NOMO-1 treated with dmso at 0.1 percent for 144 hours (cell line): ENCODE results near the gene THSD4.

Experiments used
- DNase-seq: peaks from one replicate; lab custom pipeline; 2025; ENCODE audit not compliant: unreplicated experiment; lab: John Stamatoyannopoulos, UW

THSD4 gene

DNA sequence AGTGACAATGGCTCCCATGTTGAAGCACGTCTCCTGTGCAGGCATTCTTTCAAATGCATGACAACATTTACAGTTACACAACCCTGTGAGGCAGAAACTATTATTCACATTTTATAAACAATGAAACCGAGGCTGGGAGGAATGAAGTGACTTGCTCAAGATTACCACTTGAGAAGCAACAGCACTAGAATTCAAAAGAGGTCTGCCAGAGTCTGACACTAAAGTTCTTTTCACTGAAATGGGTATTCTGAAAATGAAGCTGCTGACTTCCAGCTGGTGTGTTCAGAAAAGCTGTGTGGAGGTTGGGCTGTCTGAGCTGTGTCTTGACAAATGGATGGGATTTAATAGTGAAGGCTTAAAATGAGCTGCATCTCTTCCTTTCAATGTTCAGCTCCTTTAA is 104.4 kb downstream of the THSD4 start:
- DNase-seq = no peak

DNA sequence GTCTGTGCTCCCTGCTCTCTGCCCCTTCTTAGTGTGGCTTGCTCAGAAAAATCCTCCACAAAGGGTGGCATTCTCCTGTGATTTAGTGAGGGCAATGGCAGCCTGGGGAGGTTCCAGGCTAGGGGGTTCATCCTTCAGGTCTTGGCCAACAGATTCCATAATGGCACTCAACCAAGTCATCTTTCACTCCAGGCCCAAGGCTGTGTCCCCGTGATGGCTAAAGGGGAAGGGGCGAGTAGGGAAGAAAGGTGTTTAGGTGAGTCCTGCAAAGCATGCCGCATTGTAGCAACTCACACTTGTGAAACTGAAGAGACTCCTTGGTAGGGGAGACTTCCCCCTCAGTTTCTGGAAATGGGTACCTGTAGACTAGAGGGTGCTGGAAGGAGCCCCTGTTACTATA is 105.6 kb downstream of the THSD4 start:
- DNase-seq = no peak

DNA sequence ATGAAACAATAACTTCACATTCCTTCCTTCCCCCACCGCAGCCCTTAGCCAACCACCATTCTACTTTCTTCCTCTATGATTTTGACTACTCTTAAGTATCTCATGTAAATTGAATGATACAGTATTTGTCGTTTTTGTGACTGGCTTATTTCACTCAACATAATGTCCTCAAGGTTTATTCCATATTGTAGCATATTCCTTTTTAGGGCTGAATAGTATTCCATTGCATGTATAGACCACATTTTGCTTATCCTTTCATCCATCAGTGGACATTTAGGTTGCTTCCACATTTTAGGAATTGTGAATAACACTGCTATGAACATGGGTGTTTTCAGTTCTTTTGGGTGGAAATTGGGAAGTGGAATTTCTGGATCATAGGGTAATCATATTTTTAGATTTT is 106.1 kb downstream of the THSD4 start:
- no peak for DNase-seq

DNA sequence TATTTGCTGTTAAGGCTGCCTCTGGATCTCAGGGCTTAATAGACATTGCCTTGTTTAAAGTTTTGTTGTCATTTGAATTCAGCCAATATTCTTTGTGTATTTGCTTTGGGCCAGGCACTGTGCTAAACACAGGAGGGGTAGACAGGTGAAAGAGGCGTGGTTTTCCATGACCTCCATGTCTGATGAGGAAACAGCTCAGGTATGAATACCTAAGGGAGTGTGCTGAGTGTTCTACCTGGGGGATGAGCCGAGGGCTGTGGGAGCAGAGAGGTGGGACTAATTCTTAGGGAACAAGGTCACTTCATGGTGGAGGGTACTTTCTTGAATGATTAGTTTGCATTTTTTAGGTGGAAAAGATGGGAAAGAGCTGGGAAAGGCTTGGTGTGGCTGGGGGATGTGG is 108.2 kb downstream of the THSD4 start:
- no peak for DNase-seq

DNA sequence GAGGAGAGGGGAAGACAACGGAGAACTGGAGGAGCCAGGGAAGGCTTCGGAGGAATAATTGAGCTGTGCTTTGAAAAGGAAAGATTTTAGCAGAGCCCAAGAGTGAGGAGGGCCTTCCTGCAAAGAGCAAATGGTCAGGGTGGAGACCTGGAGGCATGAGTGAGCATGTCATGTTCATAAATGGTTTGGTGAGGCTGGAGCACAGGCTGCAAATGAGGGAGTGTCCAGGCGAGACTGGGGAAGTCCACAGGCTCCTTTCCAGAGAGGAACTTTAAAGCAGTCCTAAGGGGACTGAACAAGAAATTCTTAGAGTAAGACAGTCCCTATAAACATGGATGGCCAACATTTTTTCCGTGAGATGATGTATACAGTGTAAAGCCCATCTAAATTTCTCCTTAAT is 108.8 kb downstream of the THSD4 start:
- no peak for DNase-seq

DNA sequence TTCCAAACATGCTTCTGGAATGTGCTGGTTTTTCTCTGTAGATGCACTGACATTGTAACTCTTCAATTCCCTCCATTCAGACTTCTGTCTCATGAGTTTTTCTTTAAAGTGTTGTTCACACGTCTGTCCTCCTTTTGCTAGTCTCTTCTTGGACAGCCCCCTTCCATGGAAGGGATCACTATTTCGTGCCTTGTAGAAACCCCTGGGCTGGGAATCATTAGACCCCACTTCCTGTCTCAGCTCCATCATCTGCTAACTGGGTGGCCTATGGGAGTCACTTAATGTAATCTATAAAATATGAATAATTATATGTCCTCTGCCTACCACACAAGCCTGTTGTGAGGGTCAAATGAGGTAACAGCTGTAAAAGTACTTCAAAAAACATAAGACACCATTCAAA is 110.6 kb downstream of the THSD4 start:
- DNase-seq = no peak

DNA sequence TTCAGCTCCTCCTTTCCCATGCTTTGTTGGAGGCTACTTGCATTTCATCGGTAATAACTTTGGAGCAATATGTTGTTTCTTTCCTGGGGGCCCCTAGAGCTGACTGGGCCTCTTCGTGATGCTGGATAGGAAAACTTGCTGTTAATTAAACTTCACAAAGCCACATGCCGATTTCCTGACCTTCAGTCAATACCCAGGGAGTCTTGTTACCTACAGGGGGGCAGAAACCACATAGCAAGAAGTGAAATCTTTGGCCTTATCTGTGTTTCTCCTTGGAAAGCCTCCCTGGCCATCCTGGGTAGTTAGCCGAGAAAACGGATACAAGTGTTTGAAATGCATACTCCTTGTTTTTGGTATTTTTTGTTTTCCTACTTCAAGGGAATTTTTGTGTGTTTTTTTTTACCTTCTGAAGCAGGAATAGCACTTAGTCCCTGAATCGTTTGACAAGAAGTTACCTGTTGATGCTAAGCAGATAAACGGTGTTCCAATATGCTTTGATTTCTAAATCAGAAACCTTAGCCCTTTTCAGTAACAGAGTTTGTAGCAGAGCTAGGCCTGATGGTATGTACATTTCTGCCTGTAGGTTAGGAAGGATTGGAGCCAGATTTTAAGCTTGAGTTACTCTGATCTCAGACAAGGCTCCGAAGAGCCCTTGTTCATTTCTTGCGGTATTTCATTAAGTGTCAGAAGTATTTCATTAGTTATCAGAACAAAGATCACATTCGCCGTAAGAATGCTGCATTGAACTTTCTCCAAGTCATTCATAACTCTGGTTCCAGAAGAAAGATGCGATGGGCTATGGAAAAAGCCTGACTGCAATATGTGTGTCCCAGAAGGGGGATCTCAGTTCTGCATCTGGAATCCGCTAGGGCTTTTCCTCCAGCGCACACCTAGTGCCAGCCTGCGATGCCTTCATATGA is 111.5 kb downstream of the THSD4 start:
- DNase-seq = no peak

DNA sequence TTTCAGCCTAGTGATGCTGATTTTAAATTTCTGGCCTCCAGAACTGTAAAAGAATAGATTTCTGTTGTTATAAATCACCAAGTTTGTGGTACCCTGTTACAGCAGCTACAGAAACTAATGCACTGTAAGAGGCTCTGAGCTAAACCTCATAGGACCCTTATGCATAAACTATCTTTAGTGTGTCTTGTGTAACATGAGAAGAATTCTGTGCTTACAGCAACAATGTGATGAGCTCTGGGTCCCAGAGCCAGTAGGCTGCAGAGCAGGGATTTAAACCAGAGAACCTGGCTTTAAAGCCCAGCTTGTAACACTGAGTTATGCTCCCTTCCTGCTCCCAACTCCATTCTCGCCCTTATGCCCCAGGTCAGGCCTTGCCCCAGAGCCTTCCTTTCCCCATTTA is 113.1 kb downstream of the THSD4 start:
- DNase-seq = no peak

DNA sequence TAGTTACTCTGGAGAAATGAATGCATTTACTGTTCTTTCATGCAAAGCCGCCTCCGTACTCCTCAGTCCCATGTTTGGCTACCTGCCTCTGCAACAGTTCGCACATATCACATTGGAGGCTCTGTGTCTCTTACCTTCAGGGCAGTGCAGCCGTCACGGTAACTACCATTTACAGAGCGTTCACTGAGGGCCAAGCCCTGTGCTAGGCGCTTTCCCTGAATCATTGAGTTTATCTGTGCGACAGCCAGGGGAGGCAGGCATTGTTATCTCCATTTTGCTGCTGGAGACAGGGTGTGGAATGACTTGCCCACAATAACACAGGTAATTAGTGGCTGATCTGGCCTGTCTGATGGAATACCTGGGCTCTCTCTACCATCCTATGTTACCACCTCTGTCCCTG is 115.0 kb downstream of the THSD4 start:
- no peak for DNase-seq

DNA sequence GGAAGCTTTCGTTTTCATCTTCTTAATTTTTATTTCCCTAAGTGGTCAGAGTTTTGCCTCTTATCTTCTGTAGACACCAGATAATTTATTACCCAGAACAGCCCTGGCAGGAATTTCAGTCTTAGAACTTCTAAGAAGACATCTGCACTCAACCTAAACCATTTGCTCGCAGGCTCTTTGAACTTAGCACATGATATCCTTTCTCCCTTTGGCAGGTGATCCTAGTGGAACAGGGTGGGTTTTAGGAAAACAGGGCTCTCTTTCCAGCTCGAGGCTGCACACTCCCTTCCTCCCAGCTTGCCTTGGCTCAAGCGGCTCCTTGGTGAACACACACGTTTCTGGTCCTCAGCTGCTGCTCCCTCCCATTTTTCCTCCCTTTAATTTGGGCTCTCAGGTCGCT is 116.5 kb downstream of the THSD4 start:
- DNase-seq = no peak

DNA sequence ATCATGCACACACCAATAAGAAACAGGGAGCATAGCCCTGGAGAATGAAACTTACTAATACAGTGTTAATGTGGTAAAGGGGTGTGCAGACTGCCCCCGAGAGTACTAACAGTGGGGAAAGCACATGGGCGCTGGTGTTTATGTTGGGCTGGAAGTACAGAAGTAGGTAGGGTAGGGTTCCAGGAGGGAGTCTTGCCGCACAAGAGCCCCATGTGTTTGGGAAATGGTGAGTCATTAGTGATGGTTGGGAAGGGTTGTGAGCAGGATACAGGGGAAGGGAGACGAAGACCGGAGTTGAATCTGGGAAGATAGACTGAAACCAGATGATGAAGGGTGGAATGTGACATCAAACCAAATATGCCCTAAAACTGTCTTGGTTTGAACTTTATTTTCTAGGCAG is 117.1 kb downstream of the THSD4 start:
- DNase-seq = no peak

DNA sequence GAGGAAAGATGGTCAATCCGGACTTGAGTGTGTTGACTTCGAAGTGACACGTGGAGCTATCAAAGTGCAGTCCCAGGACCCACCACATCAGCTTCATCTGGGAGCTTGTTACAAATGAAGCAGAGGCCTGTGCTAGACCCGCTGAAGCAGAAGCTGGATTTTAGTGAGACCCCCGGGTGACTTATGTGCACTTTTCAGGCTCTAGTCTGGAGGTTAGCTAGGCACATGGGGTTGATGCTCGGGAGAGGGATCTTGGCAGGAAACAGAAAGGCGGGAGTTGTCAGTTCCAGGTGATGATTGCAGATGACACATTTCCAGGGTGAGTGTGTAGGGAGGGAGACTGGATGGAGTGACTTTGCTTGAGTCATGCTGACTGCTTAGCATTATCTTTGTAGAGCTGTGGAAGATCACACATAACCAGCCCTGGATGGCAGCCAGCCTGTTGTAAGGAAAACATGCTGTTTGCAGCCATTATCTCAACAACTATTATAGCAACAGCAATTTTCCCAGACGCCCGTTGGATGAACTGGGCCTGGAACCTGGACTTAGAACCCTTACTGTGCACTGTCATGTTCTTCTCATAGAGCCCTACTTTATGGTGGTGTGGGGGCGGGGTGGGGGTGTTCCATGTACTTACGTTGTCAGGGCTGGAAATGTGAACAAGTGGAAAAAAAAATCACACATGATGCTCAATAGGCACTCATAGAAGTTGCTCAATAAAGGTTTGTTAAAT is 122.4 kb downstream of the THSD4 start:
- no peak for DNase-seq

DNA sequence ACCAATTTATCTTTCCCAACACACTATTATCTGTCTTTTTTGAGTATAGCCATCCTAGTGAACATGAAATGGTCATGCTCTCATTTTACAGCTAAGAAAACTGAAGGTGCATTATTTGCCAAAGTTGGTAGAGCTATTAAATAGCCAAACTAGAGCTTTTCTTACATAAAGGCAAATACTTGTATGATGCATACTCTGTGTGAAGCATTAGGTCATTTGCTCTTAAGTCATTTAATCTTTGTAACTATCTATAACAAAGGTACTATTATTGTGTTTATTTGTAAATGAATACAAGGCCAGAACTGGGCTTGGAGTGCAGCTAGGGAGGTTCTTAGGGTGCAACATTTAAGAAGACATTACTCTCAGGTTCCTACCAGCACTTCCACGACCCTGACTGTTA is 123.7 kb downstream of the THSD4 start:
- DNase-seq = no peak

DNA sequence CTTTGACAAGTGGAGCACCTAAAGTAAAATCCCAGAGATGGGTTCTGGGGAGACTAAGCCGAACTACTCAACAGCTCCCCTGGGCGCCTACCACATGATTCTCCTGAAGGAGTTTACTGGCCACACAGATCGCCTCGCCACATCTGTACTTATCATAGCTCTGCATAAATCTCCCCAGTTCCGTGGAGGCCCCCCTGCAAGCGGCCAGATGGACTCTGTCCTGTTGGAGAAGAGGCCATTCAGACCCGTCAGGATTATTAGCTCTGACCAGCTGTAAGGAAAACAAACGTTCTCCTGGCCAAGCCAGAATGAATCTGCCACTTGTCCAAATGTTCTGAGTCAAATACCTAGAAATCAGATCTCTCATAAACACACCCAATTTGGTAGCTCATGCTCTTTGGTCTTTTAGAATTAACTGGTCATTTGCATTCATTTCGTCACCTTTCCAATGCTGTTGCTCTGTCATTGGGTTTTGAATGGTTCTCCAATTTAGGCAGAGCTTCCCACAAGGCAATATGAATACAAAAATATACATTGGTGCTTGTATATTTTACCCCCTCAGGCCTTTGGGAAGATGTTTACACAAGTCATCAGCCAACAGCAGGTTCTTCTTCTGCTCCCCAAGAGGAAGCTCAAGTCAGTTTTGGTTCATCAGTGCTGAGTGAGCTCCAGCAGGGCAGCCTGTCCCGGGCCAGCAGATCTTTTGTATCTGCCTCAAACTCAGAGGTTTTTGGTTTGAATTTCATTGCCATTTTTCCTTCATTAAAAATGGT is 124.5 kb downstream of the THSD4 start:
- DNase-seq = no peak

DNA sequence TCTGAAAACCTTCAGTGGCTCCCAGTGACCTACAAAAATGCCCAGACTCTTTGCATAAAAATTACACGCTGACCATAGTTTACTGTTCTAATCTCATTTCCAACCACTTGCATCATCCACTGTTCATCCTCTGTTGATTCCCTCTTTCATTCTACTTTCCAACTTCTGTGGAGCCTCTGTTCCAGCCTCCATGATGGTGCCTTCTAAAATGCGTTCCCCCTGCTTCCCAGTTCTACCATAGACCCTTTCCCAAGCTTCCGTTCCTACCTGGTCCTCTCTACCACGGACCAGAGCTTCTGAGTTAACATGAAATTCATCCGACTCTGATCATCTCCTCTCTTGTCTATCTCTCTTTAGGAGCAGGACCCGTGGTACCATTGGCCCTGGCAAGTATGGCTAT is 127.0 kb downstream of the THSD4 start:
- no peak for DNase-seq

DNA sequence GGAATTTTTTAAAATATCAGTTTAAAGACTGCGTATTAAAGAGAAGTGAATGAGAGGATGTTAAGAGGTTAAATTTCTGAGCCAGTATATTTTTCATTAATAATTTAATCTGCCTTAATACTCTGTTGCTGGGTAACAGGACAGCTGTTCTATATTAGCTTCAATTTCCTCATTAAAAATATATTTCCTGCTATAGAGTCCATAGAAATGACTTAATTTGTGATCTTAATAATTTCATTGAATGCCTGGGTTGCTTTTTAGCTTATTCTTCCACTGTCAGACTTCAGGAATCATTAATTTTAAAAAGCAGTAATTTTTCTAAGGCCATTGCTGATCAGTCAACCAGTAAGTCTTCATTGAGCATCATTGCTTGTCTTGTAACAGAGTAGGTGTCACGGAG is 129.0 kb downstream of the THSD4 start:
- DNase-seq = no peak

DNA sequence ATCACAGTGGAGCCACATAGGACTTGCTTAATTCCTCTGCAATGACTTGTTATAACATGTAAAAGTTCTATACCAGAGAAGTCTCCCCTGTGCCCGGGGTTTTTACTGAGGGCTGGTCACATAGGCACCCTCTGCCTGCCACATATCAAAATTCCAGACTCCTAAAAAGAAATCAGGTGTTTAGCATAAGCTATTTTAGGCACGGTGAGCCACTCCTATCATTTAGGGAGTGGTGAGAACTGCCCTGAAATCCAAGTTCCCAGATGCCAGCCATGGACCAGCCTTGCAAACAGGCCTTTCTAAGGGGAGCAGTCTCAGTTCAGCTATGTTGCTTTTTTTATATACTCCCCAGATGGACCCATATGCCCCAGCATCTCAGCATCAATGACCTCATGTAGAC is 130.3 kb downstream of the THSD4 start:
- DNase-seq = no peak

DNA sequence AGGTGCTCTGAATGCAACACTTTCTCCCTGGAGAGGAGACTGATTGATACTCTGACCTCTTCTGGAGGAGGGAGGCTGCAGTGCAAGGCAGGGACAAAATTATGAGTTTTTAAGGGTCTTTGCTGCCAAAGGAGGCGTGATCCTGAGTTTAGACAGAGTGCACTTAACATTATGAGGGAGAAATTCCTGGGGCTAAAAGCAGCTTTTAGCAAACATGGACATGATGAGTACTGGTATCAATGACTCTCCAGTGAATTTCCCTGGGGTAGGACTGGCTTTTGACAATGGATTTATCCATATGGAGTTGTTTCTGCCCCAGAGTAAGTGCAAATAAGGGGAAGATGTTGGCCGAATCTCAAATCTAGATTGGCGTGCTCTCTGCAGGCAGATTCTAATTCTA is 133.1 kb downstream of the THSD4 start:
- no peak for DNase-seq

DNA sequence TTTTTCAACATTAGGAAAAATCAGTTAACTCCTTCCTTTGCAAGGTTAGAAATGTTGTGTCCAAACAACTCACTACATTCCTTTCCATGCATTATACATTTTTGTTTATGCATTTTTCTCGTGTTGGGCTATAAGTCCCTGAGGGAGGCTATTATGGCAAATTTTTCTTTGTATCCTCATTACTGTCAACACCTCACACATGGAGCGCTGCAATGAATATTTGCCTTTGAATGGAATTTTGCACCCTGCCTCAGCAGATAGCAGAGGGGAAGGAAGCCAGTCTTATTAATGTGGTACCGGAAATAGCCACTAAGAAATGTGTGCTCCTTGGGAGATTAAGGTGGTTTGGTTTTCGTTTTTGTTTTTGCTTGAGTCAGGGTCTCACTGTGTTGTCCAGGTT is 134.7 kb downstream of the THSD4 start:
- DNase-seq = no peak

DNA sequence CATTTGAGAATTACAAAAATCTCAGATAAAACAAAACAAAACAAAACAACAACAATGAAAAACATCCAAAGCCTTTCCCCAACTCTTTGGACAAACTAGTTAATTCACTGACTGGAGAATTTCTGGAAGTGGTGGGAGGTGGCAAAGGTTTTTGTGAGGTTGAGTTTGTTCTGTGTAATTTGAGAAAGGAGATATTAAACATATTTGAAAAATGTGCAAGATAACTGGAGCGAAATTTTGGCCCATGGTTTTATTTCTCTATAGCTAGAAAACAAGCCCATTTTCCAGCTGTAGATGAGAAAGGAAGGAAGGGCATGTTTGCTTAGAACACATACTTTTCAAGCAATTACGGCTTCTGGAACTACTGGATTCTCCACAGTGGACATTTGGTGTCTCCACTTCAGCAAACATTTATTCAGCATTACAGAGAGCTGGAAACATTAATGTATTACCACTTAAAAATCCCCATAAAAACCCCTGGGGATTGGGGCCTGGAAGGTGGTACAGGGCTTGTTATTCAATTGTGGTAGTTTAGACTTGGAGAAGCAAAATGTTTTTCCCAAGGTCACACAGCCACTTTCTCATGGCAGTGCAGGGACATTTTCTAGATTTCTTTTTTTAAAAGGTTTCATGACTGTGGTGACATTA is 135.8 kb downstream of the THSD4 start:
- no peak for DNase-seq

DNA sequence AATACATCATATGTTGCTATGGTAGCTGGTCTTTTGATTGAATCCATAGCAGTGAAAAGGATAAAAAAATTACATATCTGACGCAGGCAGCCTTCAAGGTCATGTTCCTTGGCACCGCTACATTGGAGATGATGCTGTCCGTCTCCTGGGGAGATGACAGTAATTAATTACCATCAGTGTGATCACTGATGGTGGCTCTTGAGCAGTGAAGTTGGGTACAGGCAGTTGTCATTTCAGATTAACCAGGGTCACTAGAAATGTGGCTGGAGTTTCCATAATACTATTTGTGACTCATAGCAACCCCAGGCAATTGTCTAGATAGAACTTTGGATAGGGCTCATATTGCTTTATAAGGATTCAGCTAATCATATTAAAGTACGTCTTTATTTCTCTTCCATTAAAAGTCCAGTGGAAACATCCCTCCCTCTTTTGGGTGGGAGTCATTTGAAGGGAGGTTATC is 136.3 kb downstream of the THSD4 start:
- DNase-seq = no peak
